ENCODE data around the gene SSBP3.

Gene SSBP3

DNA sequence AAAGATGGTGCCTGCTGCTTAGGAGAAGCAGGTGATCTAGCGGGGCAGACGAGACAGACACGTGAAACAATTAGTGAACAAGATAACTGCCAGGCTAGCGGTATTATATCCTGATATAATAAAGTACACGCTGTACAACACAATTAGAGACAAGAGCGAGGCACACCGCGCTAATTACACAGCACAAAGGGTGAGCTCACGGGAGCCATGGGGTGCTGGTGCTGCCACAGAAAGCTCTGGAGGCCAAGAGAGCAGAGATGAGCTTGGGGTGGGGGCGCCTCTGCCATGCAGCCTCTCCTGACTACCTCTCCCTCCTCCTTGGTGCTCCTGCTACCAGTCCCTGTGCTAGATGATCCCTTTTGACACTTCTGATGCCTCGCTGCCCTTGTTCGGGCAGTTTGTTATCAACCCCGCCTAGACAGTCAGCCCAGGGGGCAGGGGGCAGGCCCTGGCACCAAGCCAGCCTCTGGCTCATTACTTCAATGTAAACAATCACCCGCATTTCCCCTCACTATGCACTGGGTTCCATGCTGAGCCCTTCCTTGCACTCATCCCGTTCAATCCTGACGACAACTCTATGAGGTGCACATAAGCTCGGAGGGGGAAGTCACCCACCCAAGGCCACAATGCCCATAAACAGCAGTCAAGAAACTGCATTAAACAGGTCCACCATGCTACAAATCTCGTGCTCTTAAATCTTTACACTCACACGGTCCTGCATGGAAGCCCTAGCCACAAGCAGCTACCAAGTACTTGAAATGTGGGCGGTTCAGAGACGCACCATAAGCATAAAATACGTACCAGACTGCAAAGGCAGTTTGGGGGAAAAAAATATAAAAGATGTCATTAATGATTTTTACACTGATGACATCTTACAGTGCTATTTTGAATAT lies 103.0 kb downstream of the SSBP3 start:
- DNase-seq = no peak

DNA sequence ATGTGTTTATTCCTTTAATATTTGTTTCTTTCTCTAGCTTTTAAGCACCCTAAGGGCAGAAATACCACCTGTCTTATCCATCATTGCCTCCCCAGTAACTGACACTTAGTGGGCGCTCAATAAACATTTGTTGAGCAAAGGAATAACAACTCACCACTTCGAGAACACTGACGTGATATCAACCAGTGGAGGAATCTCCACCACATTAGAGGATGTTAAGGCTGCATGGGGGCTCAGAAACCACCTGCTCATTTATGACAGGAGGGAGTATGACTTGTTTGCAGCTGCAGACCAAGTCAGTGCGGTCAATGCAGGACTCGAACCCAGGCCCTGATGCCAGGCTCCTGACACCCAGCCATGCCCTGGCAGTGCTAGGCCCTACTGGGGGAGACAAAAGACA lies 103.6 kb downstream of the SSBP3 start:
- no peak for DNase-seq

DNA sequence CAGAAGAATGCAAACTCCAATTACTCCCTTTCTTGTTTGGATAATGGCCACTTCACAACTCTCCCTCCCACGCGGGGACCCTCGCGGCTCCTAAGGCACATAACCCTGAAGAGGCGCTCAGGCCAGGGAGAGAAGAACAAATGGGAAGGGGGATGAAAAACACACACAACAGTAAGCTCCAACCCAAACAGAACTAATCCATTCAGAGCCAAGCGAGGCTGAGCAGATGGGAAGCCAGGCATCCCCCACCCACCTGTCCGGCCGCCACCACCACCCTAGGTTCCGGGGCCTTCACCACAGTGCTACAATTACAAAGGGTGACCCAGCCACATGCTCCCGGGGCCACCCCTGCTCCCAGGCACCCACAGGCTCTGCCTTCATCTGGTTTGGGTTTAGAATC lies 104.7 kb downstream of the SSBP3 start:
- no peak for DNase-seq

DNA sequence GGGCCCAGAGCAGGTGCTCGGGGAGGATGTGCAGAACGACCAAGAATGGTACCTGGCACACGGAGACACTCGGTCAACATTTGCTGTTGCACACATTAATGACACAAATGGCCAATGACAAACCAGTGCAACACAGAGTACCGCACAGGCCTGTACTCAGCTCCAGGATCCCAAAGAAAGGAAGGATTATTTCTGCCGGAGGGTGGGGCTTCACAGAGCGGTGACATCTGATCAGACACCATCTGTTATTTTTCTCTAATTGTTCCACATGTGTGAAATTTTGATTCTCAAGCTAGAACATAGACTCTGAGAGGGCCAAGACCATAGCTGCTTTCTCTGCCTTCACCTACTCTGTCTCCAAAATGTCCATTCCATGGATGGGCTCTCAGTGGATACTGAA lies 105.8 kb downstream of the SSBP3 start:
- no peak for DNase-seq

DNA sequence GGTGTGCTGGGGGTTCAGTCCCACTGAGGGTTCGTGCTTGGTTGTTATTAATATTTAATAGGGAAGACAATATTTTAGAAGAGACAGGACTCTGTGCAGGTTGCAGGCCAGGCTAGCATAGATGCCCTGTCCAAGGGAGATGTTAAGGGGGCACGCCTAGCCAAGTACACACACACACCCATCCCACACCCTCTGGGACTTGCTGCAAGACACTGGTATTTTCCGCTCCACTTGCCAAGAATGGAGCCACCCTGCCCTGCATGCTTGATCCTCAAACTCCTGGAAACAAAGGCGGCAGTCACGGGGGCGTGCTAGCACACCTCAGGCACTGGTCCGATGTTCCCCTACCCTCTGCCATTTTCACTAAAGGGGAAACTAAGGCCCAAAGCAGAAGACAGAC lies 107.2 kb downstream of the SSBP3 start:
- DNase-seq = no peak

DNA sequence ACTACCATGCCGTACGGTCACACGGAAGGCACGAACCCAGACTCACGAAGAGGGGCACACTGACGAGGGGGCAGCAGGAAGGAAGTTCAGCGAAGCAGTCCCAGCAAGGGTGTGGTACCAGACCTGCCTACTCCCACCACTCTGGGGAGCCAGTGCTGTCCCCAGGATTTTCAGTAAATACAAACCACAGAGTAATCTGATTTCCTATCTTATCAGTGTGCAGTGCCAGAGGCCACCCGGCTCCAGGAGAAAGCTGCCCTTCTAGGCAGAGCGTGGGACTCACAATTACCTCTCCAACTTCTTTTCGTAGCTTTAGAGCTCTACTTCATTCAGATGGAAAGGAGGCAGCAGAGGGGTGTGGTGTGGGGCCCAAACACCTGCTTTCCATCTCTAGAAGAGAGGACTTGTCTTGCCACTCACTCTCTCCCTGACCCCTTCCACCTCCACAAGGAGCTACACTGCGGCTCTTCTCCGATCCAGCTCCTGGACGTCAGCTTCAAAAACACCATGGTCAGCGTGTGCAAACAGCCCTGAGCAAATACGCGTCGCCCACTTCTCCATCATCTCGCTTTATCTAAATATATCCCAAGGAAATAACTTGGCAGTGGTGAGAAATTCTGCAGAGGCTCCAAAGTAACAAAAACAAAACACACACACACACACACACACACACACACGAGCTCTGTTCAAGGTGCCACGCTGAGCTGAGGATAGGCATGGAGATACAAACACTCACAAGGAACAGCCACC lies 107.7 kb downstream of the SSBP3 start:
- DNase-seq = no peak

DNA sequence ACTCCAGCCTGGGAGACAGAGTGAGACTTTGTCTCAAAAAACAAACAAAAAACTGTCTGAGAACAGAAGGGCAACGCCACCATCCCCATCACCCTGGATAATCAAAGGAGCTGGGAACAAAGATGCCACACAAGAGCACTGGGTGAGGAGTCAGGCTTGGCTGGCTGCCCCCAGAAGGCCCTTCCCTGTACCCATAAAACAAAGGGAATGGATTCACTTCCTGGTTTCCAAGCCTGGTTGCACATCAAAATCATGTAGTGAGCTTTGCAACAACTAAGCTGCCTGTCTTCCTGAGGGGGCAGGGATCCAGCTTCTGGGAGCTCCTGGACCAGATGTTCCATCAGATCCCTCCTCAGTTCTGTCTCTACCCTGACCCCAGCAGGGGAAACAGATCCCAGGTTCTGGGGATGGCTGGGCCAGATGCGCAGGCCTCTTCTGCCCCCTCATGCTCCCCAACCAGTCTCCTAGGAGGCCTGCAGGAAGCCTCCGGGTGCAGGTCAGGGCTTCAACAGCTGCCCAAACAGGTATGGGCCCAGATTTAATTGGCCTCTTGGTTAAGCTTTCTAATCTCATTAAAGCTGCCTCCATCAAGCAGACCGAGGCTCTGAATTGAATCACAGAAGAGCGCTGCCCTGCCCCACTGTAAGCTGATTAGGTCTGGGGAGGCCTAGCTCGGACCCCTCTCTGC lies 108.5 kb downstream of the SSBP3 start:
- DNase-seq = no peak

DNA sequence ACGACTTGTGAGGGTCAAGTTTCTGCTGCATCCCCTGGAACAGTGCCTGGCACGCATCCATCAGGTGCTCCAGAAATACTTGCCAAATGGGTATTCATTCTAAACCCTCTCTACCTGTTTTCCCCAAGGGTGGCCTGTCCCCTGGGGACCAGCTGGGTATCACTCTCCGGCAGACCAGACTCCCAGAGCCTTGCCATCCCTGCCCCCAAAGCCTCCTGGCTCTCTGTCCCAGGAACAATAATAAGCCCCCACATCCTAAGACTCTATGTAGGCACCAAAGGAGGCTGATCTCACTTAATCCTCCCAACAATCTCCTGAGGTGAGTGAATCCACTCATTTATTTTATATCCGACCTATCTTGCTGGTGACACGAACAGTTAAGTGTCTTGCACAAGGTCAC lies 109.5 kb downstream of the SSBP3 start:
- no peak for DNase-seq

DNA sequence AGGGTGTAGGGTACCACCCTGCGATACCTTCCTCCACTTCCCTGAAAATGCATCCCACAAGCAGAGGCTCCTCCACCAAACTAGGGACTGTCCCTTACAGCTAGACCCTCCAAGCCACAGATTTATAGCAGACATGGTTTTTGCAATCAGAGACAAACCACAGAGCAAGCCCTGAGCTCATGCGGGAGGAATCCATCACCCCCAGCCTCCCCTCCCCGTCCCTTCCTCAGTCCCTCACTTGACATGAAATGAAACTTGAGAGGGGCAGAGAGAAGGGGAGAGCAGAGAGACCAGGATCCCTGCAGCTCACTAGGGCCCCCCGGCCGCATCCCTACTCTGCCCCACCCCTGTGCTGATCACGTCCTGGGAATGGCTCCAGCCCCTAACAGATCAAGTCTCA lies 111.3 kb downstream of the SSBP3 start:
- no peak for DNase-seq

DNA sequence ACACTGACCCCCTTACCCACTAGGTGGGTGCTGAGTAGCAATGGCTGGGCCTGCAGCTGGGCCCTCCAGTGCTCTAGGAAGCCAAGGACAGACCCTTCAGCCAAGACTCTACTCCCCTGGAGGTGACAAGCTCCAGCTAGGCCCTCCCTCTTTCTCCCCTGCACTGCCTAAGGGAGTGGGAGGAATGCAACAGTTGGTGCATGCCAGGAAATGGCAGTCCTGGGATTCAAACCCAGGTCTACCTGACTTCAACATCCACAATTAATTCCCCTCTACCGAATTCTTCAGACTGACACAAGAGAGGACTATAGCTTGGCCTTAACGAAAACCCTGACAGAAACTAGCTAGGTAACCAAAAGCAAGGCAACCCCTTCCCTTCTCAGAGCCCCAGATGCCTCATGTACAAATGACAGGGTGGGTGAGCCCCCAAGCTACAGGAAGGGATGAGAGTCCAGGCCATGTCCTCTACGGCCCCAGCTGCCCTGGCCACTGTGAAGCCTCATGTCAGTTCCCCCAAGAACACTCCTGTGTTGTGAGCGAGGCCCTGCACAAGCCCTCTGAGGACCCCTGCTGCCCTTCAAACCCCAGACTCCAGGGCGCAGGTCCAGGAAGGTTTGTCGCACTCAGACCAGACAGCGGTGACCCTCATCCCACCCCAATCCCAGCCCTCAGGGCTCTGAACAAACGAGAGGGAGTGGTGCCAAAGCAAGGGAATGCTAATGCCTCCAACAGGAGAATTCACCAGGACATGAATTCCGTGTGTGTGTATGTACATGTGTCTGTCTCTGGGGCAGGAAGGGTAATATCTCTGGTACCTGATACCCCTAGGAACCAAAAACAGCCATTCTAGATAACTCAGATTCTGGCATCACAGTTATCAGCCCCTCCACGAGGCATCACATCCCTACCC lies 113.9 kb downstream of the SSBP3 start:
- DNase-seq = no peak

DNA sequence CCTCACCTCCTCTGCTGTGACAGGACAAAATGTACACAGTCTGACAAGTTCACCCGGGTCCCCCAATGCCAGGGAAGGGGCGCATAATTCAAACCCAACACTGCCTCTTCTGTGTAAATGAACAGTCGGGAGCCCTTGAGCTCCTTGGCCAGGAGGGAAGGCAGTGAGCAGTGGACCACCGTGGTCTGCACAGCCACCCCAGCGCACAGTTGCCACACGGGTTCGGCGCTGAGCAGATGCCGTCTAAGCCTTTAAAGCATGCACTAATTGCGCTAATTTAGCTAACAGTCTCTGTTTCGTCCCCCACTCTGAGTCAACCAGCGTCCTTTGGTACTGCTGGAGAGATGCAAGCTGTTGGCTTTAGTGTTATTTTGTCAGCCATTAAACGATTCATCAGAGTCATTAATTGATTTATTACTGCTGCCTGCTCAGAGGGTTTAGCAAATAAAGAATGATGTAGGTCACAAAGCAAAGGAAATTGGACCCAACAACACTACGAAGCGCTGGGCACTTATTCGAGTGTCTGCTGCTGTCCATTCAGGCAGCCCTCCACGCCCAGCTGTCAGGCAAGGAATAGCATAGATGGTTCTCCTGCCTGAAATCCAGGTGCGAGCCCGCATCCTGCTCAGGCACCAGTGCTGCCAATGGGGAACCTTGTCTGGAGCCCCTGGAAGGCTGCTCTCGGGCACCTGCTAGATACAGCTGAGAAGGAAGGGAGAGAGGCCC lies 114.8 kb downstream of the SSBP3 start:
- no peak for DNase-seq

DNA sequence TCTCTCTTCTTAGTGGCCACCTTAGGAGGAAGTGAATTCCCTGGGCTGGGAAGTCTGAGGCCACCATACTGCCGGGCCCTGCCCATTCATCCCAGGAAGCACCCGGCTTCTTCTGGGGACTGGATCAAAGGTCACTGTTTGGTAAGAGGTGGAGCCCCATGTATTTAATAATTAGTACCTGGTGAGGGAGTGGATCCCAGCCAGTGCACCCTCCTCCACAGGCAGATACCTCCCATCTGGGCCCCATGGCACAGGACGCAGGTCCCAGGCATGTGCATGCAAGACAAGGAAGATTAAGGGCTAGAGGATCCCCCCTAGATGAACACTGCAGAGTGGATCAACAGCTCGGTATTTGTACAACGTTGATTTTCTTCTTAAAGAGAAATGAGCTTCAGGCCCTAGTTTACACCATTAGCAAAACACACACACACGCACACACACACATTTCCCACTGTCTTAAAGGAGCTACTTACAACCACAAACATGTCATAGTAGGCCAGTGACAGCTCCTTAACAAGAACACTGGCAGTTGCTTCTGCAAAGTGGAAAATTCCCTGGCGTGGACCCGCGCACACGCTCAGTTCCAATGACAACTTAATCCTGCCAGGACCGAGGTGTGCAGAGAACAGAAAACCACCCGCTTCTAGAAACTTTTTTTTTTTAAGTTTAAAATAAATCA lies 115.5 kb downstream of the SSBP3 start:
- DNase-seq = no peak

DNA sequence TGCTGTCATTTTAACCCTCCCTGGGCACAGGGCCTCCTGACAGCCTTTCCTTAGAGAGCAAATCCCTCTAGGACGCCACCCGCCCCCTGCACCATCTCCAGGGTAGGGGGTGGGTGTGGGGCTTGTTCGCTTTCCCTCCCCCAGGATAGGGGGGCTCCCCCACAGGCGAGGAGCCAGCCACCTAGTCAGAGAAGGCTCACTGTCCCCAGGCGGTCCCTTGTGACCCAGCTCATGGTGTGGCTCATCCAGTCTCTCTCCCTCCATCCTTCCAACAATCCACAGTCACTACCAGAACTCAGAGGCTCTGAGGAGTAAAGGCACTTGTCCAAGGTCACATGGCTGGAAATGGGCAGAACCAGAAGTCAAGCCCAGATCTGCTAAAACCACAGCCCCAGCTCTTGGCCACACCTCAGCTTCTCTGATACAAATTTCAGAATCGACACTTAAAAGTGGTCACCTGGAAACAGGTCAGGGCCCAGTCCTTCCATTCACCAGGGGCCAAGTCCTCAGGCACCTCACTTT lies 116.4 kb downstream of the SSBP3 start:
- no peak for DNase-seq

DNA sequence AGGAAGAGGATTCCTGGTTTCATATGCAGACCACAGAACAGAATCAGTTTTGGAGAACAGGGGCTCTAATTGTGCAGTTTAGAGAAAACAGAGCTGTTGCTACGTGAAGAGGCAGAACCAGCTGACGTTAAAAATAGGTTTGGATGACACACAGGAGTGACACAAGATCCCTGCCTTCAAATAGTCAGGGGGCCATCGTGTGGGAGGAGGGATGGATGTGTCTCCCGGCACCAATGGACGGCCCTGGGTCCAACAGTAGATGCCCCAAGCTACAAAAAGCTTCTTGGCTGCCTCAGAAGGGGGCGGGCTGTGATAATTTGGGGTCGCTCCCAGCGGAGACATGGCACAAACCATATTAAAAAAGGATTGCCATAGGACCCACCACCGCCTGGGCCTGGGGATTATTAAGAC lies 118.4 kb downstream of the SSBP3 start:
- DNase-seq = no peak

DNA sequence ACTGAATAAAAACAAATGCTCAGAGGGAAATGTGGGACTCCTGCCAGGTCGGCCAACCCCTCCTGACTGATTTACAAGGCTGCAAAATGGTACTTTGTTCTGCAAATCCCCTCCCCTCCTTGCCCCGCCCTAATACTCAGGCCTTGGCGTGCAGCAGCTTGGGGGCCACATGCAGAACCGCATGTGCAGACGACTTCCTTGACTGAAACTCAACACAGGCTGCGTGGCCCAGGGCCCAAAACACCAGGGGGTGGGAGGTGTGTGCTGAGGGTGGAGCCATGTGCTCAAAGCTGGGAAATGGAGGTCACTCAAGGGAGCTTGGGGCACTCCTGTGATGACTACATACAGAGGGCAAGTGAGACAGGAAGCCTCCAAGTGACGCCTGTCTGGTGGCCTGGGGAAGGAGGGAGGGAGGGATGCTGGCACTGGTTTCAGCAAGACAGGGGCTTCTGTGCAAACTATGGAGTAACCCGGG lies 119.0 kb downstream of the SSBP3 start:
- no peak for DNase-seq

DNA sequence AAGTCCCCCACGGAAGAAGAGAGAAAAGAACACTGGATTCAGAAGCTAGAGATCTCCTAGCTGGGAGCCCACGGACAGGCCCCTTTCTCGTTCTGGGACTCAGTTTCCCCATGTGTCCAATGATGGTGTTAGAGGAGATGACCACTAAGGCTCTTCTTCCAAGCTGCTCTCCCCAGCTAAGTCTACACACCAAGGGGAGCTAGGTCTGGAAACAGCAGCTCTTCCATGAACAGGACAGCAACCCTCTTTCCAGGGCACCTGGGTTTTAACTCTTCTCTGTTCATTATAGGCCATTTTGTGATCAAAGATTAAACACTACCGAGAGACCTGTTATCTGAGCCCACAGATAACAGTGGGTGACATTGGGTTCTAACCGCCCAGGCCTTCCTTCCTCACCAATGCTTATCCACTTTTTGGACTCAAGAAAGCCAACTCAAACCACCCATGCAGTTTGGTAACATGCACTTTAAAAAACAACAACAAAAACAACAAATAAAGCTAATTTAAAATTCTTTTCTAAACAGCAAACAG lies 120.3 kb downstream of the SSBP3 start:
- no peak for DNase-seq

DNA sequence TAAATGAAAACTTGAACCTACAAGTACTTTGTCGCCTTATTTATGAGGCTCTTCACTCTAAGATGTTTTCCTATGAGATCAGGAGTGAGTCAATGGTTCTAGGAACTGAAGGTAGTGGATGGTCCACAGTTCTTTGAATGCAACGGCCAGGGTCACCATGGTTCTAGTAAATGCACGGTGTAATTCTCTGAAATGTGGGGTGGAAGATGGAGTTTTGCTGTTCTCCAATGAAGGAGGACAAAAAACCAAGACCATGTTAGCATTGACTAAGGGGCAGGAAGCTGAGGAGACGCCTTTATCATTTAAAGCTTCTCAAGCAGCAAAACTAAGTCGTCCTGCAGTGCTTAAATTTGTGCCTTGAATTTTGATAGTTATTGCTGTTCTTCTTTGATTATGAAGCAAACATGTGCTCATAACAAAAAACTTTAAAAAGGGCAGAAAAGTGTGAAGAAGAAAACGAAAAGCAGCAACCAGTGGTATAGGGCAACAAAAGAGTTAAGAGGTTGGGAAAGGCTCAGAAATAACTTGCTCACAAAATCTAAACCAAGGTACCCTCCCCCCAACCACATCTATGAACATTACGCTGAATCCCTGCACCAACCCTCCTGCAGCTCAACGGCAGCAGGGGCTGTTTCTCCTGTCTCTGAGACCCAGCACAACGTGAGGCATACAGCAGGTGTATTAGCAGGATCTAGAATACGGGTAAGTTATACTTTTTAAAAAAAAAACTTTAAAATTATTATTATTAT lies 121.2 kb downstream of the SSBP3 start:
- DNase-seq = no peak

DNA sequence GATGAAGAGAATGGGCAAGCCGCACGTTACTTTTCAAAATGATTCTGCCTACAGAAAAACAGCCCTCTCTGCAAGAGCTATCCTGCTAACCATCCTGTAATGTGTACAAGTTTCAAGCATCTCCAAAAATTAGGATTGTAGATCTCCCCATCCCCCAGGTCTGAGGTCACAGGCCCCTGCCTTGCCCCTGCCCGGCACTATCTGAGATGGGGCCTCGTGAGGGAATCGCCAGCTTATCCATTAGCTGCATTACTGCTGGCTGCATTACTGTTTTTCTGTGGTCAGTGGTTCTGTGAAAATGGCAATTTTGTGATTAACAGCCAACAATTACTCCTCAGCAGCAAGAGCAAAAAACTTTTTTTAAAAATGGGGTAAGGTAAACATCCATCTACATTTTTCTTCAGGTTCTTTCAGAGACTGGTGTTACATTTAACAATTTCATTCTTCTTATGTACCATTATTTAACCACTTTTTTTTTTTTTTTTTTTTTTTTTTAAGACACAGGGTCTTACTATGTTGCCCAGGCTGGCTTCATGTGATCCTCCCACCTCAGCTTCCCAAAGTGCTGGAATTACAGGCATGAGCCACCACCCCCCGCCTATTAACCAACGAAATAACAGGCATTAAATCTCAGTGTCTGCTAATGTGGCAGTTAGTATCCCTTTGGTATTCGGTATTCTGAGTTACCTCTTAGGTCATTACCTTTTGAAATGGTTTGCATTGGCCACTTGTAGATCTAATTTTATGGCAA lies 122.4 kb downstream of the SSBP3 start:
- DNase-seq = no peak

Data from AML-193 (cell line).